Nephron progenitor cell (in vitro differentiated cells): Measurements from ENCODE around the gene USF1.

Experiments
- DNase-seq: peaks from one replicate; pipeline ENCODE4 v3.0.0; 2021
- H3K27ac Mint-ChIP-seq: 2 replicates; pipeline ENCODE4 v1.8.0; 2021; ENCODE audit warnings: mild to moderate bottlenecking, moderate library complexity, mixed read lengths
- H3K27me3 Mint-ChIP-seq: 2 replicates; pipeline ENCODE4 v1.8.0; 2021; ENCODE audit warnings: mild to moderate bottlenecking, low read depth, mixed read lengths; ENCODE audit not compliant: poor library complexity
- H3K36me3 Mint-ChIP-seq: 2 replicates; pipeline ENCODE4 v1.8.0; 2021; ENCODE audit warnings: low read depth, mixed read lengths
- H3K4me1 Mint-ChIP-seq: 2 replicates; pipeline ENCODE4 v1.8.0; 2021; ENCODE audit warnings: mixed read lengths
- H3K4me3 Mint-ChIP-seq: 2 replicates; pipeline ENCODE4 v1.8.0; 2021; ENCODE audit warnings: mild to moderate bottlenecking, moderate library complexity, mixed read lengths
- H3K9me3 Mint-ChIP-seq: 2 replicates; pipeline ENCODE4 v1.8.0; 2021; ENCODE audit warnings: mild to moderate bottlenecking, moderate library complexity, mixed read lengths
- CTCF ChIP-seq: fragments of 200-600 bp; sonication (generic); IDR thresholded peaks from 2 replicates; pipeline ENCODE4 v1.5.0; 2021; ENCODE audit warnings: antibody characterized with exemption

Gene USF1

DNA sequence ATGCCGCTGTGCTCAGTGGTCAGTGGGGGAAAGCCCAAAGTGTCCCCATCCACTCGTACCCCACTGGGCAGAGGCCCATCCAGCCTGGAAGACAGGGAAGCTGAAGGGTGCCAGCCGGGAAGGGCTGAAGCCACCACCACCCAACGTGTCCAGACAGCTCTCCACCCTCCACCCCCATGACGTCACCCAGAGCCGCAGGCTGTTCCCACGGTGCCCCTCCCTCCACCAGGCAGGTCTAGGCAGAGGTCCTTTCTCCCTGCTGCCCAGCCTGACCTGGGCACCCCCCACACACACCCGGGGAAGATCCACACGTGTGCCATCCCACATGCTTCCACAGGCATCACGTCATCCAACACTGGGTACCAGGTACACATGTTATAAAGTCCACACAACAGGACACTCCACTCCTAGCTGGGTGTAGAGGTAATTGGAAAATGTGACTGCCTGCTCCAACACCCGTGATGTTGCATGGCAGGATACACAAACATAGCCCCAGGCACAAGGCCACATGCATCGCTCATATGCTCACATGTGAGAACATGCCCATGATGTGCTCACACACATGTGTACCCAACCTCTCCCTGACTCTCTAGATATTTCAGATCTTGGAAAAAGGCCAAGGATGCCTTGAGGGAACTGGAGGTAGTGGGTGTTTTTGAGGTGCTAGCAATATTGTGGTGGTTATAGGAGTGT is 29.0 kb upstream of the USF1 start:
- Mint-ChIP-seq H3K27me3 (peaks cover 9% of the 10 kb centered on the region), H3K4me1 (peaks cover 24% of the 10 kb centered on the region), H3K9me3 (no peaks in the 10 kb centered on the region), H3K36me3 (no peaks in the 10 kb centered on the region), H3K27ac (peak overlapping the region; percentile 60), H3K4me3 (no peak overlapping the region)
- DNase-seq: no peak
- TF ChIP-seq CTCF: no peak

GRCh38 chr1:161073474-161074121 is 27.8 kb upstream of the USF1 start:
- TF ChIP-seq CTCF: no peak
- H3K27me3 Mint-ChIP-seq: peaks cover 9% of the 10 kb centered on the region
- no peaks in the 10 kb centered on the region for H3K9me3 Mint-ChIP-seq
- H3K27ac Mint-ChIP-seq: no peak overlapping the region
- H3K4me1 Mint-ChIP-seq: peaks cover 31% of the 10 kb centered on the region
- DNase-seq: no peak
- H3K4me3 Mint-ChIP-seq: no peak overlapping the region
- H3K36me3 Mint-ChIP-seq: no peaks in the 10 kb centered on the region

GRCh38 chr1:161072751-161073449 is 27.1 kb upstream of the USF1 start:
- Mint-ChIP-seq H3K27me3 (peaks cover 10% of the 10 kb centered on the region), H3K4me1 (peaks cover 34% of the 10 kb centered on the region), H3K27ac (no peak overlapping the region), H3K36me3 (no peaks in the 10 kb centered on the region), H3K9me3 (no peaks in the 10 kb centered on the region), H3K4me3 (no peak overlapping the region)
- no peak for TF ChIP-seq CTCF
- no peak for DNase-seq

- peaks cover 13% of the 10 kb centered on the region for H3K27me3 Mint-ChIP-seq
Measured at GRCh38 chr1:161071886-161072371, 26.2 kb upstream of the USF1 start.

GRCh38 chr1:161070761-161071160 is 25.0 kb upstream of the USF1 start:
- H3K27ac Mint-ChIP-seq: no peak overlapping the region
- peaks cover 29% of the 10 kb centered on the region for H3K4me1 Mint-ChIP-seq
- no peak for DNase-seq
- H3K4me3 Mint-ChIP-seq: no peak overlapping the region
- H3K27me3 Mint-ChIP-seq: peaks cover 13% of the 10 kb centered on the region
- no peak for TF ChIP-seq CTCF
- no peaks in the 10 kb centered on the region for H3K36me3 Mint-ChIP-seq
- H3K9me3 Mint-ChIP-seq: no peaks in the 10 kb centered on the region

More at GRCh38 chr1:161071886-161072371, 26.2 kb upstream of the USF1 start:
- peaks cover 29% of the 10 kb centered on the region for H3K4me1 Mint-ChIP-seq
- no peak overlapping the region for H3K27ac Mint-ChIP-seq
- peak; percentile 60 for TF ChIP-seq CTCF
- H3K9me3 Mint-ChIP-seq: no peaks in the 10 kb centered on the region
- no peak overlapping the region for H3K4me3 Mint-ChIP-seq
- peak; percentile 48 for DNase-seq
- H3K36me3 Mint-ChIP-seq: no peaks in the 10 kb centered on the region
